ENCODE measurements around the gene ATXN7L2. TPM values are rescaled to one million over a fixed set of nuclear protein-coding genes. Genes with fewer than 3 reads are reported as not detected.

The ATXN7L2 gene
- total RNA-seq, 1 experiment from 2014 or later, result 17.3 TPM

- Mint-ChIP-seq H3K4me3 (no peak overlapping the region; a peak in 1 of 5 replicates), H3K4me1 (peaks cover 4 to 12% of the 10 kb centered on the region in 2 experiments), H3K36me3 (ENCODE audit: insufficient read depth in 1 of 3, low read depth in 3 of 3) (no peaks in the 10 kb centered on the region), H3K27ac (no peak overlapping the region), H3K27me3 (ENCODE audit: low read depth) (peaks cover 5% of the 10 kb centered on the region), H3K9me3 (no peaks in the 10 kb centered on the region; a peak in 1 of 5 replicates)
- WGBS (ENCODE audit: extremely low coverage, insufficient read length, low lambda C conversion rate), result no CpG with 5 or more reads among the region's 1 CpG
- no peak overlapping the region for H2BK120ac ChIP-seq (ENCODE audit: low read depth, low read length, poor library complexity, severe bottlenecking)
- H3K18ac ChIP-seq (ENCODE audit: insufficient read length, low read depth, low read length), result no peak overlapping the region
- no peaks in the 10 kb centered on the region for H3K27me3 ChIP-seq (ENCODE audit: insufficient read depth, low read length)
- H3K23ac ChIP-seq (ENCODE audit: insufficient read length, low read depth, low read length), result no peak overlapping the region
- no peak overlapping the region for H3K27ac ChIP-seq (ENCODE audit: insufficient read length, low read depth, low read length)
- H3K56ac ChIP-seq (ENCODE audit: insufficient read length, low read depth, low read length), result no peak overlapping the region
- no peak overlapping the region for H3T11ph ChIP-seq (ENCODE audit: low read length)
- no peaks in the 10 kb centered on the region for H4K20me1 ChIP-seq (ENCODE audit: control insufficient read depth, insufficient read depth, insufficient read length)
- no peak overlapping the region for H3K14ac ChIP-seq (ENCODE audit: insufficient read depth, low read length)
- no peak overlapping the region for H2AFZ ChIP-seq (ENCODE audit: low read length)
- no peak overlapping the region for H4K91ac ChIP-seq (ENCODE audit: insufficient read length, low read depth, low read length)
- H2BK15ac ChIP-seq (ENCODE audit: low read depth, low read length), result no peak overlapping the region
- DNase-seq, result no peak
- peaks cover 4% of the 10 kb centered on the region for H3K23me2 ChIP-seq (ENCODE audit: insufficient read length, low read depth, low read length, poor library complexity, severe bottlenecking)
- H3K4me1 ChIP-seq (ENCODE audit: insufficient read depth, low read length), result no peaks in the 10 kb centered on the region
- TF ChIP-seq CTCF (conservative IDR thresholded peaks at IDR 0.05), result no peak
- no peak overlapping the region for H3K4ac ChIP-seq (ENCODE audit: low read depth, low read length)
- H2BK12ac ChIP-seq (ENCODE audit: insufficient read length, low read depth, low read length), result no peak overlapping the region
- H3K79me1 ChIP-seq (ENCODE audit: insufficient read depth, low read depth, low read length, poor library complexity, severe bottlenecking), result no peaks in the 10 kb centered on the region
- no peak overlapping the region for H2BK20ac ChIP-seq (ENCODE audit: low read depth, low read length, poor library complexity, severe bottlenecking)
- H2AK5ac ChIP-seq (ENCODE audit: insufficient read length, low read length), result no peak overlapping the region
- H4K5ac ChIP-seq (ENCODE audit: insufficient read length, low read depth, low read length), result no peak overlapping the region
- no peak overlapping the region for H3K9ac ChIP-seq (ENCODE audit: extremely low read depth, insufficient read length, low read length)
- H2BK5ac ChIP-seq (ENCODE audit: insufficient read length, low read length), result no peak overlapping the region
- H3K4me2 ChIP-seq (ENCODE audit: insufficient read depth, insufficient read length, low read length), result no peak overlapping the region
- H3K79me2 ChIP-seq (ENCODE audit: insufficient read depth, low read length), result no peaks in the 10 kb centered on the region
- no peaks in the 10 kb centered on the region for H3K9me3 ChIP-seq (ENCODE audit: control insufficient read depth, low read depth, low read length)
- H4K8ac ChIP-seq (replicated peaks; ENCODE audit: insufficient read length, low read depth, low read length), result no peak overlapping the region
Observed at GRCh38 chr1:109534307-109534858, 50.7 kb downstream of the ATXN7L2 start.

Measured in H9 (cell line).